Osteoblast (primary cell): ENCODE results near the gene MS4A3. TPM values are rescaled to one million over a fixed set of nuclear protein-coding genes. Genes with fewer than 3 reads are reported as not detected.
"Not testable (repeated sequence)": the region's sequence is repeated elsewhere in the genome, so short reads cannot be mapped to it uniquely, and the experiment has no call there.

Source experiments
- DNase-seq: peaks from one replicate; pipeline ENCODE4 v3.0.0; 2011; ENCODE audit warnings: low spot score, mixed read lengths; ENCODE audit not compliant: insufficient read length; ENCODE audit errors: missing footprints
- H2AFZ ChIP-seq: 2 replicates; pipeline ENCODE4 v1.6.0; 2011; ENCODE audit warnings: mild to moderate bottlenecking, low read length
- H3K27ac ChIP-seq: 2 replicates; pipeline ENCODE4 v1.5.1; 2011; ENCODE audit warnings: mild to moderate bottlenecking, low read depth, low read length, moderate library complexity
- H3K27me3 ChIP-seq: 2 replicates; pipeline ENCODE4 v1.6.0; 2012; ENCODE audit warnings: mild to moderate bottlenecking, control low read depth, inconsistent platforms, low read length, moderate library complexity; ENCODE audit not compliant: insufficient read depth
- H3K36me3 ChIP-seq: 2 replicates; pipeline ENCODE4 v1.5.1; 2011; ENCODE audit warnings: mild to moderate bottlenecking, low read length, control low read depth, moderate library complexity; ENCODE audit not compliant: insufficient read depth
- H3K4me1 ChIP-seq: 2 replicates; pipeline ENCODE4 v1.5.1; 2011; ENCODE audit warnings: mild to moderate bottlenecking, low read length, control low read depth, moderate library complexity; ENCODE audit not compliant: insufficient read depth
- H3K4me2 ChIP-seq: 2 replicates; pipeline ENCODE4 v1.6.0; 2011; ENCODE audit warnings: mild to moderate bottlenecking, low read length; ENCODE audit not compliant: insufficient read depth
- H3K4me3 ChIP-seq: fragments of 200-600 bp; sonication (generic); 3 replicates; pipeline ENCODE4 v1.5.1; 2012; ENCODE audit warnings: mild to moderate bottlenecking, low read length, inconsistent platforms; ENCODE audit not compliant: insufficient read depth
- H3K79me2 ChIP-seq: 2 replicates; pipeline ENCODE4 v1.6.0; 2012; ENCODE audit warnings: mild to moderate bottlenecking, low read length, control low read depth, inconsistent platforms; ENCODE audit not compliant: insufficient read depth
- H3K9me3 ChIP-seq: 2 replicates; pipeline ENCODE4 v1.5.1; 2011; ENCODE audit warnings: low read depth, low read length, control low read depth
- H4K20me1 ChIP-seq: 2 replicates; pipeline ENCODE4 v1.6.0; 2012; ENCODE audit warnings: mild to moderate bottlenecking, low read length, control low read depth; ENCODE audit not compliant: insufficient read depth
- total RNA-seq: library from RNA; depleted of rRNA; stranded (reverse); fragments of >200 nt; gene quantifications from 2 replicates; pipeline ENCODE4 v1.2.3, GENCODE V29; 2012
- TF ChIP-seq, protein P1 (sequence below): IDR thresholded peaks from 2 replicates; pipeline ENCODE4 v1.5.1; 2011; ENCODE audit warnings: mild to moderate bottlenecking, low read depth, low read length, moderate library complexity; ENCODE audit errors: extremely low read depth

Gene MS4A3
- total RNA-seq: not detected in 2 replicates

DNA sequence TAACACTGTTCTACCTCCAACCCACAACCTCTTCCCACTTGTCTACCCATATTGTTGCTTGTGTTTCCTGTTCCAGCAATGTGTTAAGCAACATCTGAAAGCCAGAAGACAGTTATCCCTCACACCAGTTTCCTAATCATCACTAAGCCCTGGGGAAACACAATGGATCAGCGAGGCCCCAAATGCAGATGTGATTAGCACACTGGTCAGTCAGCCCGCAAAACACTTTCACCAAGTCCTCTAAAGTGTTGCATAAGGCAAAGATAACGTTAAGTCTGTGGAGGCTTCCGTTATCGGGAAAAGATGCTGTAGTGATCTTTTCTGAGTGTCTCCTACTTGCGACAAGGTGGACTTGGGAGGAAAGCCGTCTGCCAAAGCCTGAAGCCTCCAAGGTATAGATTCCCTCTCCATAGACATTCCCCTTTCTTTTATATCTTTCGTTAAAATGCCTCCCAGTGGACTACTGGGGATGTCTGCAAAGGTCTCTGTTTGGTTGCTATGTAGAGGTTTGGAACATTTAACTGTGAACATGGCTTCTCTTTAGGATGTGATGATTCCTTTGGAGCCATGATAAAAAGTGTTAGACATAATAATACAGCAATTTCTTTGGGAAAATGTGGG, at the start of gene MS4A3:
Gene MS4A3 (plus strand): TSS at position 317 of the 621 bp plus-strand sequence. CDS start 4,496 bp downstream, outside the sequence.
- Histone ChIP-seq H3K4me2 (no peak within 1 kb of the TSS), H3K9me3 (no peaks in the 10 kb centered on the region), H3K27me3 (no peaks in the 10 kb centered on the region), H4K20me1 (no peaks in the 10 kb centered on the region), H3K27ac (no peak within 1 kb of the TSS), H3K79me2 (no peaks in the 10 kb centered on the region), H3K36me3 (no peaks in the 10 kb centered on the region), H3K4me1 (no peaks in the 10 kb centered on the region), H2AFZ (no peak within 1 kb of the TSS), H3K4me3 (no peak within 1 kb of the TSS)
- no peak for DNase-seq
- TF ChIP-seq, protein P1, sequence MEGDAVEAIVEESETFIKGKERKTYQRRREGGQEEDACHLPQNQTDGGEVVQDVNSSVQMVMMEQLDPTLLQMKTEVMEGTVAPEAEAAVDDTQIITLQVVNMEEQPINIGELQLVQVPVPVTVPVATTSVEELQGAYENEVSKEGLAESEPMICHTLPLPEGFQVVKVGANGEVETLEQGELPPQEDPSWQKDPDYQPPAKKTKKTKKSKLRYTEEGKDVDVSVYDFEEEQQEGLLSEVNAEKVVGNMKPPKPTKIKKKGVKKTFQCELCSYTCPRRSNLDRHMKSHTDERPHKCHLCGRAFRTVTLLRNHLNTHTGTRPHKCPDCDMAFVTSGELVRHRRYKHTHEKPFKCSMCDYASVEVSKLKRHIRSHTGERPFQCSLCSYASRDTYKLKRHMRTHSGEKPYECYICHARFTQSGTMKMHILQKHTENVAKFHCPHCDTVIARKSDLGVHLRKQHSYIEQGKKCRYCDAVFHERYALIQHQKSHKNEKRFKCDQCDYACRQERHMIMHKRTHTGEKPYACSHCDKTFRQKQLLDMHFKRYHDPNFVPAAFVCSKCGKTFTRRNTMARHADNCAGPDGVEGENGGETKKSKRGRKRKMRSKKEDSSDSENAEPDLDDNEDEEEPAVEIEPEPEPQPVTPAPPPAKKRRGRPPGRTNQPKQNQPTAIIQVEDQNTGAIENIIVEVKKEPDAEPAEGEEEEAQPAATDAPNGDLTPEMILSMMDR: no peak

GRCh38 chr11:60016881-60017280, 39.6 kb upstream of the MS4A3 start, which contains the start of gene OOSP4B:
OOSP4B (plus strand) TSS chr11:60017181.
- H3K4me2 ChIP-seq: no peak within 1 kb of the TSS
- H3K27me3 ChIP-seq: no peaks in the 10 kb centered on the region
- H3K36me3 ChIP-seq: no peaks in the 10 kb centered on the region
- H3K4me1 ChIP-seq: no peaks in the 10 kb centered on the region
- no peak within 1 kb of the TSS for H3K4me3 ChIP-seq
- H3K79me2 ChIP-seq: no peaks in the 10 kb centered on the region
- no peaks in the 10 kb centered on the region for H3K9me3 ChIP-seq
- TF ChIP-seq, protein P1: no peak
- no peaks in the 10 kb centered on the region for H4K20me1 ChIP-seq
- no peak within 1 kb of the TSS for H2AFZ ChIP-seq
- no peak for DNase-seq
- no peak within 1 kb of the TSS for H3K27ac ChIP-seq

- Histone ChIP-seq H3K9me3 (no peaks in the 10 kb centered on the region), H3K4me1 (no peaks in the 10 kb centered on the region), H3K79me2 (no peaks in the 10 kb centered on the region), H3K4me2 (no peak overlapping the region), H3K4me3 (no peak overlapping the region), H4K20me1 (no peaks in the 10 kb centered on the region), H3K27ac (no peak overlapping the region), H2AFZ (no peak overlapping the region), H3K36me3 (no peaks in the 10 kb centered on the region), H3K27me3 (no peaks in the 10 kb centered on the region)
- DNase-seq: no peak
- TF ChIP-seq, protein P1: no peak
Observed at GRCh38 chr11:60018058-60018457, 38.4 kb upstream of the MS4A3 start.

GRCh38 chr11:60020376-60020775, 36.1 kb upstream of the MS4A3 start:
- not testable (repeated sequence) for H3K9me3 ChIP-seq, H3K4me3 ChIP-seq, H3K4me2 ChIP-seq, H3K36me3 ChIP-seq, H4K20me1 ChIP-seq, H3K79me2 ChIP-seq, DNase-seq, H3K27me3 ChIP-seq, H3K27ac ChIP-seq, H2AFZ ChIP-seq, H3K4me1 ChIP-seq
